ENCODE results near the gene NDUFS8. TPM values are rescaled to one million over a fixed set of nuclear protein-coding genes. Genes with fewer than 3 reads are reported as not detected.

NDUFS8 gene
- total RNA-seq, 1 experiment from 2014 or later = 220 TPM

- H3K4me1 ChIP-seq (ENCODE audit: insufficient read depth, low read length, poor library complexity, severe bottlenecking) = no peaks in the 10 kb centered on the region
- no peaks in the 10 kb centered on the region for H3K9me3 ChIP-seq (ENCODE audit: low read depth, low read length, poor library complexity, severe bottlenecking)
- no peaks in the 10 kb centered on the region for H3K27me3 ChIP-seq (replicated peaks; ENCODE audit: insufficient read depth, low read depth, low read length, poor library complexity)
- POLR2A ChIA-PET (ENCODE audit: low non-redundant PET) = no interaction called here
- DNase-seq (ENCODE audit: low spot score) = no peak
- H3K27ac ChIP-seq (ENCODE audit: low read depth, low read length, poor library complexity, severe bottlenecking) = no peak overlapping the region
- intact Hi-C loops (cut with micrococcal nuclease; ENCODE audit: unreplicated experiment) = no loop called here
- TF ChIP-seq CTCF (conservative IDR thresholded peaks at IDR 0.05; ENCODE audit: low read depth, low read length) (no peak), EZH2 (IDR thresholded peaks at IDR 0.05; ENCODE audit: borderline replicate concordance, low read depth, low read length, poor library complexity, severe bottlenecking) (no peak)
- BruUV-seq (replicated peaks) = no TSS peak
- H3K36me3 ChIP-seq (ENCODE audit: insufficient read depth, low read length, poor library complexity, severe bottlenecking) = peaks cover 48% of the 10 kb centered on the region
- no peak overlapping the region for H3K4me3 ChIP-seq (ENCODE audit: low read depth, low read length, poor library complexity, severe bottlenecking)
- CTCF ChIA-PET = no interaction called here
Observed at GRCh38 chr11:68064926-68065325, 34.4 kb downstream of the NDUFS8 start.

- TF ChIP-seq CTCF (conservative IDR thresholded peaks at IDR 0.05; ENCODE audit: low read depth, low read length) (no peak), EZH2 (IDR thresholded peaks at IDR 0.05; ENCODE audit: borderline replicate concordance, low read depth, low read length, poor library complexity, severe bottlenecking) (no peak)
- POLR2A ChIA-PET (ENCODE audit: low non-redundant PET) = no interaction called here
- H3K36me3 ChIP-seq (ENCODE audit: insufficient read depth, low read length, poor library complexity, severe bottlenecking) = peaks cover 49% of the 10 kb centered on the region
Observed at GRCh38 chr11:68065841-68066240, 35.4 kb downstream of the NDUFS8 start.

GRCh38 chr11:68066742-68067141 is 36.3 kb downstream of the NDUFS8 start:
- intact Hi-C loops (cut with micrococcal nuclease; ENCODE audit: unreplicated experiment) = no loop called here
- Histone ChIP-seq H3K4me1 (ENCODE audit: insufficient read depth, low read length, poor library complexity, severe bottlenecking) (no peaks in the 10 kb centered on the region), H3K36me3 (ENCODE audit: insufficient read depth, low read length, poor library complexity, severe bottlenecking) (peaks cover 43% of the 10 kb centered on the region), H3K27ac (ENCODE audit: low read depth, low read length, poor library complexity, severe bottlenecking) (no peak overlapping the region), H3K27me3 (replicated peaks; ENCODE audit: insufficient read depth, low read depth, low read length, poor library complexity) (no peaks in the 10 kb centered on the region), H3K4me3 (ENCODE audit: low read depth, low read length, poor library complexity, severe bottlenecking) (no peak overlapping the region), H3K9me3 (ENCODE audit: low read depth, low read length, poor library complexity, severe bottlenecking) (no peaks in the 10 kb centered on the region)
- ChIA-PET CTCF (no interaction called here), POLR2A (ENCODE audit: low non-redundant PET) (no interaction called here)
- BruUV-seq (replicated peaks) = no TSS peak
- no peak for DNase-seq (ENCODE audit: low spot score)
- no peak for TF ChIP-seq CTCF (conservative IDR thresholded peaks at IDR 0.05; ENCODE audit: low read depth, low read length)
- TF ChIP-seq EZH2 (IDR thresholded peaks at IDR 0.05; ENCODE audit: borderline replicate concordance, low read depth, low read length, poor library complexity, severe bottlenecking) = no peak

More at GRCh38 chr11:68065841-68066240, 35.4 kb downstream of the NDUFS8 start:
- CTCF ChIA-PET = no interaction called here
- no TSS peak for BruUV-seq (replicated peaks)
- Histone ChIP-seq H3K27ac (ENCODE audit: low read depth, low read length, poor library complexity, severe bottlenecking) (no peak overlapping the region), H3K4me3 (ENCODE audit: low read depth, low read length, poor library complexity, severe bottlenecking) (no peak overlapping the region), H3K27me3 (replicated peaks; ENCODE audit: insufficient read depth, low read depth, low read length, poor library complexity) (no peaks in the 10 kb centered on the region), H3K4me1 (ENCODE audit: insufficient read depth, low read length, poor library complexity, severe bottlenecking) (no peaks in the 10 kb centered on the region), H3K9me3 (ENCODE audit: low read depth, low read length, poor library complexity, severe bottlenecking) (no peaks in the 10 kb centered on the region)
- no peak for DNase-seq (ENCODE audit: low spot score)
- intact Hi-C loops (cut with micrococcal nuclease; ENCODE audit: unreplicated experiment) = no loop called here
